OCI-LY3 (cell line): ENCODE results near the gene PLAAT2.

Experiments
- EZH2phosphoT487 ChIP-seq: fragments of 200-600 bp; shearing (Covaris generic); IDR thresholded peaks from 2 replicates; pipeline ENCODE4 v1.6.1; 2018; ENCODE audit warnings: antibody characterized with exemption, mixed run types, low read depth
- TF ChIP-seq, protein P1 (sequence below): fragments of 200-600, 300-600 bp; sonication (generic); IDR thresholded peaks from 2 replicates; pipeline ENCODE4 v1.5.1; 2014; ENCODE audit warnings: antibody characterized with exemption, low read length, low read depth

DNA sequence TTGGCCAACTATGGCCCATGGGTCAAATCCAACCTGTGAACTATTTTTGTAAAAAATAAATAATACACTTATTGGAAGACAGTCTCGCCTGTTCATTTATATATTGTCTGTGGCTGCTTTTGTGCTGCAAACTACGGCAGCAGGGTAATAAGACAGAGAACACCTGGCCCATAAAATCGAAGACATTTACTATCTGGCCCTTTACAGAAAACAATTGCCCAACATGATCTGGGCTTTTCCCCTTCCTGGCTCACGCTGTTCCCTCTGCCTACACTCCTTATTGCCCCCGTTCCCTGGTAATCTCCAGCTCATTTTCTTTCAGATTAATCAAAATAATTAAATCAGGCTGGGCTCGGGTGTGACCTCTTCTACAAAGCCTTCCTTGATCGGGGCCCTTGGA, 5.6 kb downstream of the PLAAT2 start:
- TF ChIP-seq EZH2phosphoT487 = no peak
- TF ChIP-seq, protein P1, sequence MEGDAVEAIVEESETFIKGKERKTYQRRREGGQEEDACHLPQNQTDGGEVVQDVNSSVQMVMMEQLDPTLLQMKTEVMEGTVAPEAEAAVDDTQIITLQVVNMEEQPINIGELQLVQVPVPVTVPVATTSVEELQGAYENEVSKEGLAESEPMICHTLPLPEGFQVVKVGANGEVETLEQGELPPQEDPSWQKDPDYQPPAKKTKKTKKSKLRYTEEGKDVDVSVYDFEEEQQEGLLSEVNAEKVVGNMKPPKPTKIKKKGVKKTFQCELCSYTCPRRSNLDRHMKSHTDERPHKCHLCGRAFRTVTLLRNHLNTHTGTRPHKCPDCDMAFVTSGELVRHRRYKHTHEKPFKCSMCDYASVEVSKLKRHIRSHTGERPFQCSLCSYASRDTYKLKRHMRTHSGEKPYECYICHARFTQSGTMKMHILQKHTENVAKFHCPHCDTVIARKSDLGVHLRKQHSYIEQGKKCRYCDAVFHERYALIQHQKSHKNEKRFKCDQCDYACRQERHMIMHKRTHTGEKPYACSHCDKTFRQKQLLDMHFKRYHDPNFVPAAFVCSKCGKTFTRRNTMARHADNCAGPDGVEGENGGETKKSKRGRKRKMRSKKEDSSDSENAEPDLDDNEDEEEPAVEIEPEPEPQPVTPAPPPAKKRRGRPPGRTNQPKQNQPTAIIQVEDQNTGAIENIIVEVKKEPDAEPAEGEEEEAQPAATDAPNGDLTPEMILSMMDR = no peak
